Measurements from ENCODE around the gene KCNA2. TPM values are rescaled to one million over a fixed set of nuclear protein-coding genes. Genes with fewer than 3 reads are reported as not detected.

Gene KCNA2
- total RNA-seq, 2 donors from 2014 or later, result 2.0 to 3.1 TPM

DNA sequence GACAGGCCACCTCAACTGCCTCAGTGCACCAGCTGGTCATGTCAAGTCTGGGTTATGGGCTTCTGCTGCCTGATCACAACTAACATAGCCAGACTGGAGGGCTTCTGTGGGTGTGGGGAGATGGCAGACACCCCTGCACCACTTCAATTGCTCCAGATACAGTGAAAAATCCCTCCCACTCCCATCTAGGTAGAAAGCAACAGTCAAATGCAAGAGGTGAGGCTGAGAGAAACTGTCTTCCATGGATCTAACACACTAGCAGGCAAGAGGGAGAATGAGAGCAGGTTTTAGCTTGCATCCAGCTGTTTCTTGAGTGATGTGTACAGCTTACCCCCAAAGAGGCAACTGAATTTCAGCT, 10.8 kb downstream of the KCNA2 start:
- Histone ChIP-seq H3K36me3 (no peaks in the 10 kb centered on the region), H3K27me3 (replicated peaks; ENCODE audit: insufficient read depth) (no peaks in the 10 kb centered on the region), H3K4me1 (ENCODE audit: control insufficient read depth in 1 of 2, low read depth in 2 of 2) (no peaks in the 10 kb centered on the region), H3K9me3 (no peaks in the 10 kb centered on the region), H3K27ac (no peak overlapping the region), H3K4me3 (no peak overlapping the region)
- DNase-seq (ENCODE audit: low spot score) (no peak), ATAC-seq (ENCODE audit: insufficient number of reproducible peaks, low FRiP score, low read depth) (no peak)
- TF ChIP-seq, protein P1, sequence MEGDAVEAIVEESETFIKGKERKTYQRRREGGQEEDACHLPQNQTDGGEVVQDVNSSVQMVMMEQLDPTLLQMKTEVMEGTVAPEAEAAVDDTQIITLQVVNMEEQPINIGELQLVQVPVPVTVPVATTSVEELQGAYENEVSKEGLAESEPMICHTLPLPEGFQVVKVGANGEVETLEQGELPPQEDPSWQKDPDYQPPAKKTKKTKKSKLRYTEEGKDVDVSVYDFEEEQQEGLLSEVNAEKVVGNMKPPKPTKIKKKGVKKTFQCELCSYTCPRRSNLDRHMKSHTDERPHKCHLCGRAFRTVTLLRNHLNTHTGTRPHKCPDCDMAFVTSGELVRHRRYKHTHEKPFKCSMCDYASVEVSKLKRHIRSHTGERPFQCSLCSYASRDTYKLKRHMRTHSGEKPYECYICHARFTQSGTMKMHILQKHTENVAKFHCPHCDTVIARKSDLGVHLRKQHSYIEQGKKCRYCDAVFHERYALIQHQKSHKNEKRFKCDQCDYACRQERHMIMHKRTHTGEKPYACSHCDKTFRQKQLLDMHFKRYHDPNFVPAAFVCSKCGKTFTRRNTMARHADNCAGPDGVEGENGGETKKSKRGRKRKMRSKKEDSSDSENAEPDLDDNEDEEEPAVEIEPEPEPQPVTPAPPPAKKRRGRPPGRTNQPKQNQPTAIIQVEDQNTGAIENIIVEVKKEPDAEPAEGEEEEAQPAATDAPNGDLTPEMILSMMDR (IDR thresholded peaks at IDR 0.05), result no peak

DNA sequence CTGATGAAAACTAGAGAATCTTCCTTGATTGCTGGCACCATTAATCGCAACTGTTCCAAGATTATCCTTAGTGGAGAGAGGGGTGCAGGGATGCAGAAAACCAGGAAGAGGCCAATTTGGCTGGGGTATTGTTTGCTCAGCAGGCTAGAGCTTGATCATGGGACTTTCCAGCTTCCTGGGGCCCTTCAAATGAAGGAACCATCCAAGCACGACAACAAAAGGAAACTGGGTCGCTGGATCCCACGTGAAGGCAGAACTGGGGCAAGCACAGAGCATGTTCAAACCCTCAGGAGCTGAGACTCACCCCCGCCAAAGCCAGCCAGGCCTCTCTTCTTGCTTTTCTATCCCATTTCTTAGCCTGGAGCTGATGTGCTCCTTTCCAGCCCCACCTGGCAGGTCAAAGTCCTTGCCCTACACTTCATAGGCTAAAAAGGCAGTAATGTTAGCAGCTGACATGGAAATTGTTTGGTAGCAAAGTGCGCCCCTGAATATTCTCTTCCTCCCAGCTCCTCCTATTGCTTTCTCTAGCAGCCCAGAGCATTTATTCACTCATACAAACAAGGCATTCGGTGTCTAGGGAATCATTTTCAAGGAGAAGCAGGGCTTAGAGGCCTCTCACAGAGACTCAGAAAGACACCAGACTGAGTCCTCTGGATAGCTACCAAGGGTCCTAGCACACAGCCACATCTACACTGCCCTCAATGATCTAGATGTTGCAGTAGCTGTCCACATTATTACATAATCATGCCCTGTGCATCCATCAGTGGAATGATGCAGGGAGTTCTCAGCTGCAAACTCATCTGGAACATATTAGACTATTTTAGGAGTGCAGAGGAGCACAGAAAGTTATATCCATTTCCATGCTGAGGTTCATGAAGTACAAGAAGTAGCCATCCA, 11.5 kb downstream of the KCNA2 start:
- no peaks in the 10 kb centered on the region for H3K4me1 ChIP-seq (ENCODE audit: control insufficient read depth in 1 of 2, low read depth in 2 of 2)
- H3K27me3 ChIP-seq (replicated peaks; ENCODE audit: insufficient read depth), result no peaks in the 10 kb centered on the region
- no peak overlapping the region for H3K27ac ChIP-seq
- H3K4me3 ChIP-seq, result no peak overlapping the region
- DNase-seq (ENCODE audit: low spot score), result no peak
- H3K9me3 ChIP-seq, result no peaks in the 10 kb centered on the region
- TF ChIP-seq, protein P1 (IDR thresholded peaks at IDR 0.05), result no peak
- H3K36me3 ChIP-seq, result no peaks in the 10 kb centered on the region
- ATAC-seq (ENCODE audit: insufficient number of reproducible peaks, low FRiP score, low read depth), result no peak

DNA sequence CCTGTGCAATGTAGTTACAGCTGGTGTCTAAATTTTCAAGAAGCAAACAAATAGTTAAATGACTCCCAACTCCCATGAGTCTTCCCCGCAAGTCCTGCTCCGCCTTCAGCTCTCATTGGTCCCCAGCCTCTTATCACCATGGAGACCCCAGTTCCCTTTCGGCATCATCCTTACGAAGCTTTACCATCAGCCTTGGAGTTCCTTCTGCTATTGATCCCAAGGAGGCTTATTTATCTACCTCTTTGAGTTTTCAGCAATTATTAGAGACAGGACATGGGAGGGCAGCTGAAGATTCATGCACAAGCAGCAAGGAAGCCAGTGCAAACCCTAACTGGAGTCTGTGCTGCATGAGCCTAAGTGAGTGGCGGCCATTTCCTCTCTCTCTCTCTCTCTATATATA, 12.3 kb downstream of the KCNA2 start:
- ATAC-seq (ENCODE audit: insufficient number of reproducible peaks, low FRiP score, low read depth) (no peak), DNase-seq (ENCODE audit: low spot score) (no peak)
- no peaks in the 10 kb centered on the region for H3K4me1 ChIP-seq (ENCODE audit: control insufficient read depth in 1 of 2, low read depth in 2 of 2)
- no peaks in the 10 kb centered on the region for H3K36me3 ChIP-seq
- no peak overlapping the region for H3K4me3 ChIP-seq
- H3K27ac ChIP-seq, result no peak overlapping the region
- TF ChIP-seq, protein P1 (IDR thresholded peaks at IDR 0.05), result no peak
- no peaks in the 10 kb centered on the region for H3K9me3 ChIP-seq
- no peaks in the 10 kb centered on the region for H3K27me3 ChIP-seq (replicated peaks; ENCODE audit: insufficient read depth)

DNA sequence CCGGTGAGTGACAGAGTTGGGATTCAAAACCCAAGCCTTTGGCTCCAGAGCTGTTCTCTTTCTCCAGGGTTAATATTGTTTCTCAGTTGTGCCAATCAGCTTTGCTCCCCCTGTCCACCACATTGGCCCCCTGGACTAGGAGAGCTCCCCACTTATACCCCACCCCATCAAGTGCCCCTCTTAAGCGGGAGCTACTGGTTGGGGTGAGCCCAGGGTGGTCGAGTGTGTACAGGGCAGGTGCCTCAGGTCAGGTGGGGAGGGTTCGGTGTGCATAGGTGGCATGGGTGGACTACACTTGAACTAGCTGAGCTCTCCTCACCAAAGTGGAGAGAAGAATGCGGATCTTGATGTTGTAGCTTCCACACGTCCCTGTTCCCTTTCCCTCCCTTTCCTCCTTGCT, 14.2 kb downstream of the KCNA2 start:
- TF ChIP-seq, protein P1 (IDR thresholded peaks at IDR 0.05), result no peak
- DNase-seq (ENCODE audit: low spot score) (no peak), ATAC-seq (ENCODE audit: insufficient number of reproducible peaks, low FRiP score, low read depth) (no peak)
- Histone ChIP-seq H3K4me1 (ENCODE audit: control insufficient read depth in 1 of 2, low read depth in 2 of 2) (no peaks in the 10 kb centered on the region), H3K36me3 (no peaks in the 10 kb centered on the region), H3K4me3 (no peak overlapping the region), H3K27me3 (replicated peaks; ENCODE audit: insufficient read depth) (no peaks in the 10 kb centered on the region), H3K9me3 (no peaks in the 10 kb centered on the region), H3K27ac (no peak overlapping the region)

DNA sequence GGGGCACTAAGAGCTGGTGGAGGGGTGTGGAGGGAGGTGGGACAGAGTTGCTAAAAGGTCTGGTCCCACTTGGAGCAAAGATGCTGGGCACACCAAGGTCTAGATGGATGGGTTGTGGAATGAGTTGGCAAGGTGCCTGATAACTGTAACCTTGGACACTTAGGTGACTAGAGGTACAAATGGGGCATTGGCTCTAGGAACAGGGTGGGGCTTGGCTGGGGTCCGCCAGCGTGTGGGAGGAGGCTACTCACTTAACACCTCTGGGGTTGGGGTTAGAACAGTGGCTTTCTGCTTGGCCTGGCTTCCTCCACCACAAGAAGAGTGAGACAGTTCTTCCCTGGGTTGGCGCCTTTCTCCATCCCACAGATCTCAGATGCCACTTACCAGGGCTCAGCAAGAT, 17.2 kb downstream of the KCNA2 start:
- H3K4me3 ChIP-seq, result no peak overlapping the region
- no peaks in the 10 kb centered on the region for H3K36me3 ChIP-seq

More for the DNA sequence above, 17.2 kb downstream of the KCNA2 start:
- DNase-seq (ENCODE audit: low spot score), result no peak
- ATAC-seq (ENCODE audit: insufficient number of reproducible peaks, low FRiP score, low read depth), result no peak
- no peaks in the 10 kb centered on the region for H3K27me3 ChIP-seq (replicated peaks; ENCODE audit: insufficient read depth)
- no peaks in the 10 kb centered on the region for H3K4me1 ChIP-seq (ENCODE audit: control insufficient read depth in 1 of 2, low read depth in 2 of 2)
- H3K27ac ChIP-seq, result no peak overlapping the region
- no peaks in the 10 kb centered on the region for H3K9me3 ChIP-seq
- TF ChIP-seq, protein P1 (IDR thresholded peaks at IDR 0.05), result no peak

Measured in thoracic aorta (tissue), 2 donors.